Kidney (tissue), 14 donors: ENCODE results near the gene MEFV. TPM values are rescaled to one million over a fixed set of nuclear protein-coding genes. Genes with fewer than 3 reads are reported as not detected.

Experiments
- DNase-seq, 5 donors: peaks; one replicate each; pipeline ENCODE4 v3.0.0-alpha.2; 2013 to 2020
- FAIRE-seq: peaks from 2 replicates; lab custom pipeline; 2012; peaks lifted over from hg19 to GRCh38; lab: Jason Lieb, UNC
- H3K27ac ChIP-seq, 2 donors: one replicate each; pipeline ENCODE4 v1.7.0; 2013; ENCODE audit warnings: low read depth in 2 of 2, low read length in 2 of 2, inconsistent platforms in 1 of 2
- H3K27me3 ChIP-seq: one replicate; pipeline ENCODE4 v1.7.1; 2013; ENCODE audit warnings: low read length, inconsistent platforms; ENCODE audit not compliant: control insufficient read depth, insufficient read depth
- H3K36me3 ChIP-seq, 3 donors: one replicate each; pipeline versions ENCODE4 v1.7.0 to v1.7.1; 2013; ENCODE audit warnings: low read length in 3 of 3, control low read depth in 1 of 3, inconsistent platforms in 1 of 3; ENCODE audit not compliant: insufficient read depth in 3 of 3, control insufficient read depth in 2 of 3
- H3K4me1 ChIP-seq, 3 donors: one replicate each; pipeline versions ENCODE4 v1.7.0 to v1.7.1; 2013; ENCODE audit warnings: low read length in 3 of 3, inconsistent platforms in 1 of 3, low read depth in 1 of 3; ENCODE audit not compliant: control insufficient read depth in 2 of 3, insufficient read depth in 2 of 3
- H3K4me3 ChIP-seq, 3 donors: one replicate each; pipeline versions ENCODE4 v1.7.0 to v1.8.1; 2013; ENCODE audit warnings: low read length in 3 of 3, control low read depth in 1 of 3, inconsistent platforms in 1 of 3
- H3K9ac ChIP-seq, 3 donors: one replicate each; pipeline versions ENCODE4 v1.7.0 to v1.7.1; 2013; ENCODE audit warnings: low read length in 3 of 3, control low read depth in 1 of 3, inconsistent platforms in 1 of 3
- H3K9me3 ChIP-seq, 3 donors: one replicate each; pipeline versions ENCODE4 v1.7.0 to v1.7.1; 2013; ENCODE audit warnings: low read length in 3 of 3, control low read depth in 1 of 3, inconsistent platforms in 1 of 3; ENCODE audit not compliant: control insufficient read depth in 2 of 3, insufficient read depth in 1 of 3
- intact Hi-C: fragments of 100-400 bp; cut with DNase I; formaldehyde crosslinking; loops from one replicate; pipeline ENCODE4 v1.11.1; 2022
- polyA plus RNA-seq: library from polyadenylated mRNA; stranded (reverse); fragments of 350-450 nt; fragmentation: Illumina TruSeq; extraction: RNeasy Lipid Tissue Mini Kit (QIAGEN cat#74804); gene quantifications from one replicate; pipeline ENCODE4 v1.2.3, GENCODE V29; 2014; ENCODE audit warnings: low read depth, low replicate concordance; ENCODE audit not compliant: insufficient read depth
- total RNA-seq: library from RNA; stranded (reverse); fragmentation: NEBNext Ultra II Directional; extraction: Animal tissue kit (Norgen Biotek cat#: 25700); gene quantifications from one replicate; pipeline ENCODE4 v1.2.1, GENCODE V29; 2021
- TF ChIP-seq, protein P1 (sequence below): IDR thresholded peaks from 3 replicates; pipeline ENCODE4 v1.5.1; 2012; ENCODE audit warnings: mild to moderate bottlenecking, moderate library complexity, borderline replicate concordance; ENCODE audit not compliant: insufficient read depth; ENCODE audit errors: extremely low read depth
- donor health status: control.
- donor health status: control.
- donor health status: control.
- donor health status: control.
- donor health status: control.
- donor health status: DM: yes; HTN: yes; CAD: no.
- donor health status: Normal renal cell carcinoma (clear cell type).

The MEFV gene
- total and polyA plus RNA-seq, 2 donors from 2014 or later: 4.1 TPM; not detected in 1

GRCh38 chr16:3246876-3247275 lies 9.6 kb downstream of the MEFV start:
- Histone ChIP-seq H3K27me3 (no peaks in the 10 kb centered on the region), H3K9ac (no peak overlapping the region), H3K27ac (no peak overlapping the region), H3K4me1 (no peaks in the 10 kb centered on the region), H3K36me3 (no peaks in the 10 kb centered on the region), H3K9me3 (no peaks in the 10 kb centered on the region), H3K4me3 (no peak overlapping the region)
- FAIRE-seq (no peak), DNase-seq (peak in 1 of 5 donors; percentile 46)
- TF ChIP-seq, protein P1, sequence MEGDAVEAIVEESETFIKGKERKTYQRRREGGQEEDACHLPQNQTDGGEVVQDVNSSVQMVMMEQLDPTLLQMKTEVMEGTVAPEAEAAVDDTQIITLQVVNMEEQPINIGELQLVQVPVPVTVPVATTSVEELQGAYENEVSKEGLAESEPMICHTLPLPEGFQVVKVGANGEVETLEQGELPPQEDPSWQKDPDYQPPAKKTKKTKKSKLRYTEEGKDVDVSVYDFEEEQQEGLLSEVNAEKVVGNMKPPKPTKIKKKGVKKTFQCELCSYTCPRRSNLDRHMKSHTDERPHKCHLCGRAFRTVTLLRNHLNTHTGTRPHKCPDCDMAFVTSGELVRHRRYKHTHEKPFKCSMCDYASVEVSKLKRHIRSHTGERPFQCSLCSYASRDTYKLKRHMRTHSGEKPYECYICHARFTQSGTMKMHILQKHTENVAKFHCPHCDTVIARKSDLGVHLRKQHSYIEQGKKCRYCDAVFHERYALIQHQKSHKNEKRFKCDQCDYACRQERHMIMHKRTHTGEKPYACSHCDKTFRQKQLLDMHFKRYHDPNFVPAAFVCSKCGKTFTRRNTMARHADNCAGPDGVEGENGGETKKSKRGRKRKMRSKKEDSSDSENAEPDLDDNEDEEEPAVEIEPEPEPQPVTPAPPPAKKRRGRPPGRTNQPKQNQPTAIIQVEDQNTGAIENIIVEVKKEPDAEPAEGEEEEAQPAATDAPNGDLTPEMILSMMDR: no peak
- intact Hi-C loops: no loop called here

DNA sequence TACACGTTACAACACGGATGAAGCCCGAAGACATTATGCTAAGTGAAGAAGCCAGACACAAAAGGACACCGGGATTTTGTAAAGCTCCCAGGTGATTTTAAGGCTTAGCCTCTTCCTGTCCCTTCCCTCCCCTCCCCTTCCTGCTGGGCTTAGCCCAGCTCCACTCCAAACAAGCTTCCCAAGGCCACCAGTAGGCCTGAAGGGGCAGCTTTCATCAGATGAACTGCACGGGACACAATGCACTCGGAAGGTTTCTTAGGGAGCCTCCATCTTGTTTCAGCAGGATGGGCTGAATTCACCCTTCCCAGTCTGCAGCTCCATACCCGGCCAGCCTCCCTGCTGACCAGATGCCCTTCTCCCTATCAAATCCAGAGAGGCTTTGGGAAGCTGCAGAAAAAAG lies 10.4 kb downstream of the MEFV start:
- Histone ChIP-seq H3K4me1 (no peaks in the 10 kb centered on the region), H3K4me3 (no peak overlapping the region), H3K27me3 (no peaks in the 10 kb centered on the region), H3K27ac (no peak overlapping the region), H3K9me3 (no peaks in the 10 kb centered on the region), H3K9ac (no peak overlapping the region), H3K36me3 (no peaks in the 10 kb centered on the region)
- intact Hi-C loops: no loop called here
- FAIRE-seq: no peak
- TF ChIP-seq, protein P1: no peak
- DNase-seq: no peak

- no peak for FAIRE-seq
- H3K4me3 ChIP-seq: no peak overlapping the region
- TF ChIP-seq, protein P1: no peak
Measured at GRCh38 chr16:3243882-3244281, 12.6 kb downstream of the MEFV start.

DNA sequence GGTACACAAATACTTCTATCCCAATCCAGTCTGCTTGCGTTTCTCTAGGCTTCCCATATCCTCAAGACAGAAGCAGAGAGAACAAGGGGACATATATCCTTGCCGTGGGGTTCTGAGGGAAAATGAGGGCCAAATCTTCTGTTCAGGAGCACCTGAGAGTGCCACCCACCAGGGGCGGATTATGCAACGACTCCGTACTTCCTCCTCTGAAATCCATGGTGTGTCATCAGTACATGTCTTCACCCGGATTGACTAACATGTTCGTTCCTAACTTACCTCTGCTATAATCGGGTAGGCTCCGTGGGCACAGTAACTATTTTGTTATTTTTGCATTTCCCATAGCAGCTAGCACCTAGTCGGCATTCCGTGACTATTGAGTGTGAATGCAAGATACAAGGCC lies 13.7 kb downstream of the MEFV start:
- no peak overlapping the region for H3K27ac ChIP-seq
- DNase-seq (no peak), FAIRE-seq (no peak)
- TF ChIP-seq, protein P1: no peak
- intact Hi-C loops: no loop called here
- no peak overlapping the region for H3K9ac ChIP-seq
- no peaks in the 10 kb centered on the region for H3K27me3 ChIP-seq
- no peaks in the 10 kb centered on the region for H3K4me1 ChIP-seq
- no peaks in the 10 kb centered on the region for H3K9me3 ChIP-seq
- no peaks in the 10 kb centered on the region for H3K36me3 ChIP-seq
- H3K4me3 ChIP-seq: no peak overlapping the region

More at GRCh38 chr16:3243882-3244281, 12.6 kb downstream of the MEFV start:
- peak in 1 of 5 donors; percentile 22 for DNase-seq
- H3K4me1 ChIP-seq: no peaks in the 10 kb centered on the region
- no peak overlapping the region for H3K9ac ChIP-seq
- H3K36me3 ChIP-seq: no peaks in the 10 kb centered on the region
- no peaks in the 10 kb centered on the region for H3K27me3 ChIP-seq
- intact Hi-C loops: no loop called here
- no peak overlapping the region for H3K27ac ChIP-seq
- H3K9me3 ChIP-seq: no peaks in the 10 kb centered on the region
